ENCODE results near the gene TMEM220.
"Not testable (repeated sequence)": the region's sequence is repeated elsewhere in the genome, so short reads cannot be mapped to it uniquely, and the experiment has no call there.

TMEM220 gene

GRCh38 chr17:10754861-10755591 lies 25.2 kb upstream of the TMEM220 start:
- DNase-seq: no peak

- DNase-seq: peak; percentile 19
Measured at GRCh38 chr17:10754109-10754508, 24.3 kb upstream of the TMEM220 start.

- no peak for DNase-seq
Measured at GRCh38 chr17:10752696-10753095, 22.9 kb upstream of the TMEM220 start.

GRCh38 chr17:10751563-10751962 lies 21.7 kb upstream of the TMEM220 start:
- DNase-seq: no peak

GRCh38 chr17:10750210-10750609 lies 20.4 kb upstream of the TMEM220 start:
- no peak for DNase-seq

- DNase-seq: no peak
Measured at GRCh38 chr17:10748531-10749181, 18.8 kb upstream of the TMEM220 start.

- DNase-seq: no peak
Measured at GRCh38 chr17:10745231-10745630, 15.4 kb upstream of the TMEM220 start.

GRCh38 chr17:10744501-10745000 lies 14.7 kb upstream of the TMEM220 start:
- DNase-seq: no peak

- DNase-seq: no peak
Measured at GRCh38 chr17:10743316-10744009, 13.6 kb upstream of the TMEM220 start.

GRCh38 chr17:10742431-10742830 lies 12.6 kb upstream of the TMEM220 start:
- DNase-seq: no peak

- DNase-seq: no peak
Measured at GRCh38 chr17:10741416-10742135, 11.8 kb upstream of the TMEM220 start.

- DNase-seq: no peak
Measured at GRCh38 chr17:10739386-10739785, 9.6 kb upstream of the TMEM220 start.

- DNase-seq: no peak
Measured at GRCh38 chr17:10738521-10739258, 8.9 kb upstream of the TMEM220 start.

GRCh38 chr17:10737736-10738135 lies 7.9 kb upstream of the TMEM220 start:
- DNase-seq: no peak

GRCh38 chr17:10737168-10737622 lies 7.4 kb upstream of the TMEM220 start:
- DNase-seq: peak; percentile 28

GRCh38 chr17:10735821-10736220 lies 6.0 kb upstream of the TMEM220 start:
- DNase-seq: no peak

- DNase-seq: no peak
Measured at GRCh38 chr17:10735251-10735650, 5.4 kb upstream of the TMEM220 start.

GRCh38 chr17:10733666-10734065 lies 3.8 kb upstream of the TMEM220 start:
- no peak for DNase-seq

GRCh38 chr17:10732121-10732520 lies 2.3 kb upstream of the TMEM220 start:
- not testable (repeated sequence) for DNase-seq

GRCh38 chr17:10731408-10731879 lies 1.6 kb upstream of the TMEM220 start:
- no peak for DNase-seq

GRCh38 chr17:10730247-10730646 lies 424 bp upstream of the TMEM220 start:
- peak; percentile 27 for DNase-seq

- DNase-seq: no peak
Measured at GRCh38 chr17:10728331-10728892, 1.4 kb downstream of the TMEM220 start.
